ENCODE measurements around the gene VAX1. TPM values are rescaled to one million over a fixed set of nuclear protein-coding genes. Genes with fewer than 3 reads are reported as not detected.

VAX1 gene
- total and polyA plus RNA-seq, 2 of the 4 experiments (the other 2 are of a cell fraction), result not detected

- 48% methylated on average over 3 of the region's 6 CpGs; no CpG with 5 or more reads in 1 of the 2 experiments for WGBS, 2 experiments (ENCODE audit: extremely low coverage in 2 of 2, insufficient read length in 1 of 2)
- no peak for ATAC-seq (ENCODE audit: low read depth)
- Histone ChIP-seq H3K4me3 (ENCODE audit: insufficient read depth, low read depth, low read length) (no peak overlapping the region), H3K4me2 (ENCODE audit: low read depth, low read length) (no peak overlapping the region), H3K9me1 (ENCODE audit: insufficient read depth, low read length) (no peaks in the 10 kb centered on the region), H2BK5ac (ENCODE audit: low read depth, low read length, poor library complexity, severe bottlenecking) (no peak overlapping the region), H3K4me1 (ENCODE audit: control insufficient read depth, insufficient read depth, low read length) (no peaks in the 10 kb centered on the region), H2BK20ac (ENCODE audit: low read depth, low read length) (no peak overlapping the region), H2AK5ac (ENCODE audit: low read depth, low read length) (no peak overlapping the region), H3K14ac (replicated peaks; ENCODE audit: low read depth, low read length) (no peak overlapping the region), H4K5ac (ENCODE audit: low read depth, low read length) (no peak overlapping the region), H4K8ac (ENCODE audit: low read depth in 2 of 2, low read length in 2 of 2) (no peak overlapping the region), H3K36me3 (ENCODE audit: control insufficient read depth, insufficient read depth, low read length) (no peaks in the 10 kb centered on the region), H2BK15ac (ENCODE audit: low read depth, low read length) (no peak overlapping the region), H3K79me1 (ENCODE audit: low read depth in 1 of 2, low read length in 2 of 2) (no peaks in the 10 kb centered on the region), H3K4ac (ENCODE audit: low read depth, low read length) (no peak overlapping the region), H3K23ac (ENCODE audit: low read depth, low read length) (no peak overlapping the region), H2AFZ (replicated peaks; ENCODE audit: low read length, poor library complexity) (no peak overlapping the region), H3K56ac (ENCODE audit: extremely low read depth, insufficient read depth, low read length) (no peak overlapping the region), H3K9ac (ENCODE audit: low read depth, low read length) (no peak overlapping the region), H2BK120ac (ENCODE audit: low read depth, low read length) (no peak overlapping the region), H3K27ac (ENCODE audit: insufficient read depth, low read length) (no peak overlapping the region), H3K27me3 (ENCODE audit: control insufficient read depth, insufficient read depth, low read length) (no peaks in the 10 kb centered on the region), H3K18ac (ENCODE audit: low read depth, low read length) (no peak overlapping the region), H3K9me3 (ENCODE audit: control insufficient read depth, insufficient read depth, low read length) (no peaks in the 10 kb centered on the region), H2AK9ac (replicated peaks; ENCODE audit: low read depth, low read length, poor library complexity) (no peak overlapping the region), H4K20me1 (ENCODE audit: insufficient read depth, low read length) (no peaks in the 10 kb centered on the region), H4K91ac (ENCODE audit: insufficient read depth, low read depth, low read length) (no peak overlapping the region)
- dilution Hi-C loops (cut with HindIII; ENCODE audit: low sequenced_read_pairs, unreplicated experiment) (no loop called here), intact Hi-C loops (cut with micrococcal nuclease) (no loop called here), in situ Hi-C loops (cut with MboI; ENCODE audit: low sequenced_read_pairs) (no loop called here)
- TF ChIP-seq, protein P1, sequence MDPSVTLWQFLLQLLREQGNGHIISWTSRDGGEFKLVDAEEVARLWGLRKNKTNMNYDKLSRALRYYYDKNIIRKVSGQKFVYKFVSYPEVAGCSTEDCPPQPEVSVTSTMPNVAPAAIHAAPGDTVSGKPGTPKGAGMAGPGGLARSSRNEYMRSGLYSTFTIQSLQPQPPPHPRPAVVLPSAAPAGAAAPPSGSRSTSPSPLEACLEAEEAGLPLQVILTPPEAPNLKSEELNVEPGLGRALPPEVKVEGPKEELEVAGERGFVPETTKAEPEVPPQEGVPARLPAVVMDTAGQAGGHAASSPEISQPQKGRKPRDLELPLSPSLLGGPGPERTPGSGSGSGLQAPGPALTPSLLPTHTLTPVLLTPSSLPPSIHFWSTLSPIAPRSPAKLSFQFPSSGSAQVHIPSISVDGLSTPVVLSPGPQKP (IDR thresholded peaks at IDR 0.05; ENCODE audit: borderline replicate concordance, low read depth, low read length), result no peak
- no peak for TF ChIP-seq CEBPB (IDR thresholded peaks at IDR 0.05; ENCODE audit: low read depth, low read length)
- no peak for TF ChIP-seq POLR2A (IDR thresholded peaks at IDR 0.05; ENCODE audit: low read depth, low read length)
- BruUV-seq (replicated peaks), result no TSS peak
- ChIA-PET CTCF (no interaction called here), POLR2A (ENCODE audit: unreplicated experiment) (no interaction called here)
- no peak for DNase-seq
These were observed 45.7 kb downstream of the VAX1 start for GRCh38 chr10:117092386-117092785.
